GM12878 (cell line): ENCODE results near the gene VMP1. TPM values are rescaled to one million over a fixed set of nuclear protein-coding genes. Genes with fewer than 3 reads are reported as not detected.

Experiments
- BCL11A ChIP-seq: IDR thresholded peaks from 2 replicates; pipeline ENCODE4 v1.6.1; 2011; ENCODE audit warnings: low read depth, low read length
- BMI1 ChIP-seq: fragments of 450-650 bp; IDR thresholded peaks from 2 replicates; pipeline ENCODE4 v1.6.1; 2016; ENCODE audit warnings: mild to moderate bottlenecking, moderate library complexity, borderline replicate concordance
- HSF1 ChIP-seq: fragments of 150-350 bp; IDR thresholded peaks from 2 replicates; pipeline ENCODE4 v1.6.1; 2014; ENCODE audit warnings: mild to moderate bottlenecking, low read depth, low read length
- IRF4 ChIP-seq: IDR thresholded peaks from 2 replicates; pipeline ENCODE4 v1.6.1; 2011; ENCODE audit warnings: low read depth, low read length
- IRF5 ChIP-seq: fragments of 450-650 bp; IDR thresholded peaks from 2 replicates; pipeline ENCODE4 v1.6.1; 2017; ENCODE audit warnings: borderline replicate concordance
- MEF2A ChIP-seq: IDR thresholded peaks from 2 replicates; pipeline ENCODE4 v1.6.1; 2011; ENCODE audit warnings: low read depth, mild to moderate bottlenecking, low read length, moderate library complexity; ENCODE audit not compliant: insufficient read depth
- MLLT1 ChIP-seq: fragments of 450-650 bp; IDR thresholded peaks from 2 replicates; pipeline ENCODE4 v1.6.1; 2016; ENCODE audit warnings: mild to moderate bottlenecking
- MTA3 ChIP-seq: IDR thresholded peaks from 2 replicates; pipeline ENCODE4 v1.6.1; 2012; ENCODE audit warnings: low read length, inconsistent platforms, borderline replicate concordance
- PAX8 ChIP-seq: fragments of 450-650 bp; IDR thresholded peaks from 2 replicates; pipeline ENCODE4 v1.6.1; 2017; ENCODE audit warnings: mild to moderate bottlenecking, moderate library complexity
- PML ChIP-seq: IDR thresholded peaks from 2 replicates; pipeline ENCODE4 v1.6.1; 2012; ENCODE audit warnings: low read length, inconsistent platforms
- POLR2AphosphoS2 ChIP-seq: IDR thresholded peaks from 2 replicates; pipeline ENCODE4 v1.6.1; 2011; ENCODE audit warnings: low read depth, mild to moderate bottlenecking, low read length, improper control_type of control experiment, moderate library complexity
- RAD21 ChIP-seq: IDR thresholded peaks from 2 replicates; pipeline ENCODE4 v1.6.1; 2011; ENCODE audit warnings: mild to moderate bottlenecking, low read depth, low read length, moderate library complexity; ENCODE audit not compliant: insufficient read depth
- RUNX3 ChIP-seq: IDR thresholded peaks from 2 replicates; pipeline ENCODE4 v1.6.1; 2012; ENCODE audit warnings: low read length, inconsistent platforms
- TCF7 ChIP-seq: IDR thresholded peaks from 2 replicates; pipeline ENCODE4 v1.6.1; 2014; ENCODE audit warnings: antibody characterized with exemption, borderline replicate concordance
- ZBTB40 ChIP-seq: fragments of 450-650 bp; IDR thresholded peaks from 2 replicates; pipeline ENCODE4 v1.6.1; 2016; ENCODE audit warnings: mild to moderate bottlenecking, moderate library complexity, borderline replicate concordance
- ZNF687 ChIP-seq: fragments of 450-650 bp; IDR thresholded peaks from 2 replicates; pipeline ENCODE4 v1.6.1; 2017; ENCODE audit warnings: mild to moderate bottlenecking, moderate library complexity
- polyA plus RNA-seq, 11 experiments: library from polyadenylated mRNA; depleted of rRNA in 4 of 11; unstranded in 6 of 11; stranded (reverse) in 5 of 11; fragments of >200 nt; fragmentation: Nextera tagmentation in 4 of 11; fragmentation: Illumina TruSeq in 1 of 11; extraction: Ambion mirVana in 4 of 11; extraction: Trizol in 1 of 11; gene quantifications; 1 replicate in 1 of 11; 2 replicates in 10 of 11; pipeline versions ENCODE4 v1.2.1 to v1.2.3, GENCODE V29; 2011 to 2016; ENCODE audit warnings: inconsistent platforms in 2 of 11, missing spikeins in 2 of 11, low read depth in 1 of 11
- total RNA-seq, 4 experiments: library from RNA; depleted of rRNA in 3 of 4; stranded (reverse); fragments of >200 nt in 3 of 4; fragmentation: Illumina TruSeq in 1 of 4; extraction: Trizol in 1 of 4; gene quantifications; 2 replicates each; pipeline versions ENCODE4 v1.2.1 to v1.2.3, GENCODE V29; 2013 to 2021

The VMP1 gene
- total and polyA plus RNA-seq, 10 of the 15 experiments (the other 5 are each of a cell fraction or from before 2014, with no cell fraction given) = 88.4 to 199 (median 132) TPM

DNA sequence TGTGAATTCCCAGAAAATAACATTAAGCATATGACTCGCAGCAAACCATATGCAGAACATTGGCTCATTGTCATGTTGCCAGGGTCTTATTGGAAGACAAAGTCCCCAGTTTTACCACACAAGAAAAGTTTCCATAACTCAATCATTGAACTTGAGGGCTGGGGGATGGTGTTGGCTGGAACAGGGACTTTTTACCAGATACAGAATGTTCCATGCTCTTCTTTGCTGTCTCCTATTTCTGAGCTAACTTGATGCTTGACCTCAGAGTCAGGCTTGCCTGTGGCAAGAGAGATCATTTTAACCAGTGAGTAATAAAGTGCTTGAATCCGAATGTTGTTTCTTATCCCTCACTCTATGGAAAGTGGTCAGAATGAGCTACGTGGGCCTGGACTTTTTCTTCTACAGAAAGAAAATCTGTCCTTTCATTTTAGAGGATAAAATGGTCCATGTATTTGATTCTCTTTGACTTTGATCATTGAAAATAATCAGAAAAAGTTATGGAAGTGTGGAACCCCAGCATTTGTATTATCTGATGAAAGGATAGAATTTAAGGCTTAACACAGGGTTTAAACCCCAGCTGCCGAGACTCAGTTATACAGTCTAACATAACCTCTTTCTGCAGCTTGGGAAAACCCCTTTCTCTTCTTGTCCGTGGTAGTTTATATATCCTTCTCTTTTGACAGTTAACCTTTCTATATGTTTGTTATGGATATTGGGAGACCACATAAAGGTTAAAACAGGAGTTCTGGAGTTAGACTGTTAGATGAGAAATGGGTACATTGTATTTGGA, 118.3 kb downstream of the VMP1 start (continued):
- TF ChIP-seq HSF1 = 0 out of 2 replicates have a peak, but pooled peaks have one; percentile 38
- TF ChIP-seq RAD21 = no peak
- TF ChIP-seq MTA3 = no peak
- peak; percentile 64 for TF ChIP-seq ZNF687
- TF ChIP-seq BCL11A = no peak
- TF ChIP-seq MLLT1 = no peak
- no peak for TF ChIP-seq ZBTB40
- TF ChIP-seq MEF2A = no peak
- TF ChIP-seq PAX8 = no peak
- TF ChIP-seq IRF5 = no peak
- TF ChIP-seq PML = no peak
- no peak for TF ChIP-seq POLR2AphosphoS2
- TF ChIP-seq BMI1 = 0 out of 2 replicates have a peak, but pooled peaks have one; percentile 12
- TF ChIP-seq RUNX3 = peak; percentile 70; the same call in 1 of the 2 replicates
- TF ChIP-seq IRF4 = 0 out of 2 replicates have a peak, but pooled peaks have one; percentile 25
- no peak for TF ChIP-seq TCF7
